Measurements from ENCODE around the gene MYH14. TPM values are rescaled to one million over a fixed set of nuclear protein-coding genes. Genes with fewer than 3 reads are reported as not detected.
"Not testable (repeated sequence)": the region's sequence is repeated elsewhere in the genome, so short reads cannot be mapped to it uniquely, and the experiment has no call there.

Gene MYH14
- total and polyA plus RNA-seq, 2 of the 8 experiments (the other 6 are each of a cell fraction or from before 2014, with no cell fraction given) = 17.3 to 28.6 TPM

DNA sequence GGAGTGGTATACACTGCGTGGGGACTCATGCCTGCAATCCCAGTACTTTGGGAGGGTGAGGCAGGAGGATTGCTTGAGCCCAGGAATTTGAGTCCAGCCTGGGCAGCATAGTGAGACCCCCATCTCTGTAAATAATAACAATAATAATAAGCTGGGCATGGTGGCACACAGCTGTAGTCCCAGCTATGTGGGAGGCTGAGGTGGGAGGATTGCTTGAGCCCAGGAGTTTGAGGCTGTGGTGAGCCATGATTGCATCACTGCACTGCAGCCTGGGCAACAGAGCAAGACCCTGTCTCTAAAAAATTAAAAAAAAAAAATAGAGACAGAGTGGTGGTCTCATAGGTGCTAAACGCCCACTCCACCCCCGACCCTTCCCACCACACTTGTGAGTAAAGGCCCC, 28.0 kb downstream of the MYH14 start:
- H3K14ac ChIP-seq (ENCODE audit: insufficient read length); H2BK12ac ChIP-seq (ENCODE audit: low read depth, low read length); H3K9ac ChIP-seq (replicated peaks in 1 of 4; ENCODE audit: extremely low read depth in 1 of 4, low read depth in 3 of 4, low read length in 3 of 4); DNase-seq (ENCODE audit: low read depth in 1 of 2, low spot score in 2 of 2); H3K4ac ChIP-seq (replicated peaks; ENCODE audit: insufficient read length, low read depth, low read length); H3K79me1 ChIP-seq (ENCODE audit: low read depth, low read length); H3K56ac ChIP-seq (replicated peaks; ENCODE audit: insufficient read length, low read depth, low read length); H3K27ac ChIP-seq (ENCODE audit: low read depth, low read length); H3K9me3 ChIP-seq (ENCODE audit: insufficient read depth in 2 of 2, low read depth in 1 of 2, low read length in 1 of 2); H2AK5ac ChIP-seq (ENCODE audit: low read depth, low read length); H2BK5ac ChIP-seq (ENCODE audit: low read depth, low read length); H3K36me3 ChIP-seq (ENCODE audit: control insufficient read depth in 2 of 4, insufficient read depth in 4 of 4, low read length in 3 of 4); POLR2A ChIA-PET (ENCODE audit: partially characterized antibody); H3K4me2 ChIP-seq (ENCODE audit: insufficient read depth in 1 of 2, low read depth in 2 of 2, low read length in 2 of 2); H3K4me3 ChIP-seq (ENCODE audit: extremely low read depth in 1 of 4, insufficient read depth in 2 of 4, low read depth in 3 of 4, low read length in 4 of 4); H3K23me2 ChIP-seq (ENCODE audit: low read depth, low read length); H2BK120ac ChIP-seq (replicated peaks; ENCODE audit: low read depth, low read length); H3K79me2 ChIP-seq (ENCODE audit: control insufficient read depth in 1 of 2, insufficient read depth in 2 of 2, low read length in 2 of 2); H4K20me1 ChIP-seq (replicated peaks in 1 of 2; ENCODE audit: control insufficient read depth in 1 of 2, insufficient read depth in 2 of 2, low read length in 2 of 2); H4K91ac ChIP-seq (replicated peaks; ENCODE audit: insufficient read length, low read length); H3K18ac ChIP-seq (ENCODE audit: extremely low read depth, low read length); H2BK20ac ChIP-seq (ENCODE audit: low read length); H2BK15ac ChIP-seq (ENCODE audit: low read length); H3K27me3 ChIP-seq (replicated peaks in 1 of 4; ENCODE audit: control insufficient read depth in 3 of 4, extremely low read depth in 1 of 4, insufficient read depth in 3 of 4, low read length in 3 of 4); H2AFZ ChIP-seq (ENCODE audit: low read length); FAIRE-seq; H4K5ac ChIP-seq (ENCODE audit: insufficient read length, low read depth, low read length); H4K8ac ChIP-seq (ENCODE audit: extremely low read depth, insufficient read depth, low read length); H3K23ac ChIP-seq (ENCODE audit: insufficient read length): not testable (repeated sequence)
- 67% methylated on average over 3 of the region's 3 CpGs; no CpG with 5 or more reads in 1 of the 2 experiments for WGBS, 2 experiments (ENCODE audit: extremely low coverage in 1 of 2, insufficient coverage in 1 of 2, insufficient read length in 1 of 2, insufficient replicate concordance in 2 of 2, low coverage in 1 of 2, low lambda C conversion rate in 2 of 2, missing lambda C conversion rate in 1 of 2)
- H3K4me1 ChIP-seq (replicated peaks in 1 of 4; ENCODE audit: control insufficient read depth in 3 of 4, insufficient read depth in 4 of 4, low read length in 3 of 4) = peaks cover 0 to 12% (median 2%) of the 10 kb centered on the region in 4 experiments; a peak in 3 of 7 replicates
- CTCF ChIA-PET (ENCODE audit: partially characterized antibody) = interaction anchor here (0.8 to 23.5 kb wide), 9 partner anchors 9 to 83 kb away, joined by 3 to 397 read pairs (median 6); no protein-coding TSS in a partner anchor
